Uterus (tissue), 2 donors: Measurements from ENCODE around the gene NOTCH4.
A peak's percentile ranks its signal among the peaks of the same experiment; 100 is the strongest.

Experiments
- POLR2A ChIP-seq, 2 donors: fragments of 450-650 bp; IDR thresholded peaks; one replicate each; pipeline ENCODE4 v1.6.1; 2016; ENCODE audit warnings: antibody characterized with exemption in 2 of 2, mild to moderate bottlenecking in 1 of 2, moderate library complexity in 1 of 2
- TF ChIP-seq, protein P1 (sequence below), 4 experiments: fragments of 200-600 bp in 2 of 4; fragments of 450-650 bp in 2 of 4; sonication (generic) in 2 of 4; IDR thresholded peaks; one replicate each; pipeline ENCODE4 v1.5.1; 2016 to 2019; ENCODE audit warnings: antibody characterized with exemption in 4 of 4, mild to moderate bottlenecking in 2 of 4, moderate library complexity in 1 of 4

DNA sequence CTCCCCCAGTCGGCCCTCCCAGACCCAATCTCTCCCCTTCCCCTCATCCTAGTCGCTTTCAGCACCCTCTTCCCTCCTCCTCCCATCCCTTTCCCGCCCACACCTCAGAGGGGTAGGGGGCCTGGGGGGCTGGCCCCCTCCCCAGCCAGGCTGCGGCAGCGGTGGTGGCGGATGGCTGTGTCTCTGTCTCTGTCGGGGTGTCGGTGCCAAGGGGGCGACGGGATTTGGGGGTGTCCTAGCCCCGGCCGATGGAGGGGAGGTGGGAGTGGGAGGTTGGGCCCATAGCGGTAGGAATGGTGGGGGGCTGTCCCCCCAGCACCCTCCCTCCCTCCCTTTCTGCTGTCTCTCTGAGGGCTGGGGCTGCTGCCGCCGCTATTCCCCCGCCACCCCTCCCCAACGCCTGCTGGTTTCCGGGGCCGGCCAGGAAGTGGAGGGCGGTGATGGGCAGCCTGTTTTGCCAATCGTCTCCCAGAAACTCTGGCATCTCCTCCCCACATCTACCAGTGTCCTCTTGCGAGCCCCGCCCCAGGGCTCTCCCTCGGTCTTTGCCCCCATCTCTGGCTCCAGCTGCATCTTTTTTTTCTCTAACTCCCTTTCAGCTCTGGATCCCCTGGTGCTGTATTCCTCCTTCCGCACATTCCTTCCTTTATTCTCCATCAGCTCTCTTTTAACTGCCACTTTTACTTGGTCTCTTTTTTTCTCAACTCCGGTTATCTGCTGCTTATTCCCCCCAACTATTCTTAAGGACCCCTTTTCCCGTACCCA lies 48.0 kb downstream of the NOTCH4 start, which contains the start of gene AGPAT1:
- TF ChIP-seq, protein P1, sequence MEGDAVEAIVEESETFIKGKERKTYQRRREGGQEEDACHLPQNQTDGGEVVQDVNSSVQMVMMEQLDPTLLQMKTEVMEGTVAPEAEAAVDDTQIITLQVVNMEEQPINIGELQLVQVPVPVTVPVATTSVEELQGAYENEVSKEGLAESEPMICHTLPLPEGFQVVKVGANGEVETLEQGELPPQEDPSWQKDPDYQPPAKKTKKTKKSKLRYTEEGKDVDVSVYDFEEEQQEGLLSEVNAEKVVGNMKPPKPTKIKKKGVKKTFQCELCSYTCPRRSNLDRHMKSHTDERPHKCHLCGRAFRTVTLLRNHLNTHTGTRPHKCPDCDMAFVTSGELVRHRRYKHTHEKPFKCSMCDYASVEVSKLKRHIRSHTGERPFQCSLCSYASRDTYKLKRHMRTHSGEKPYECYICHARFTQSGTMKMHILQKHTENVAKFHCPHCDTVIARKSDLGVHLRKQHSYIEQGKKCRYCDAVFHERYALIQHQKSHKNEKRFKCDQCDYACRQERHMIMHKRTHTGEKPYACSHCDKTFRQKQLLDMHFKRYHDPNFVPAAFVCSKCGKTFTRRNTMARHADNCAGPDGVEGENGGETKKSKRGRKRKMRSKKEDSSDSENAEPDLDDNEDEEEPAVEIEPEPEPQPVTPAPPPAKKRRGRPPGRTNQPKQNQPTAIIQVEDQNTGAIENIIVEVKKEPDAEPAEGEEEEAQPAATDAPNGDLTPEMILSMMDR (IDR thresholded peaks at IDR 0.05): peak in 1 of 4 experiments; percentile 11
- peak; percentile 80 to 83 for TF ChIP-seq POLR2A (IDR thresholded peaks at IDR 0.05)
